Bronchial epithelial cell (primary cell): ENCODE measurements around the gene AP2A1. TPM values are rescaled to one million over a fixed set of nuclear protein-coding genes. Genes with fewer than 3 reads are reported as not detected.
"Not testable (repeated sequence)": the region's sequence is repeated elsewhere in the genome, so short reads cannot be mapped to it uniquely, and the experiment has no call there.

Source experiments
- DNase-seq: peaks from one replicate; pipeline ENCODE4 v3.0.0-alpha.2; 2010; ENCODE audit warnings: low read depth
- FAIRE-seq: peaks from 2 replicates; lab custom pipeline; 2011; peaks lifted over from hg19 to GRCh38; lab: Jason Lieb, UNC
- H3K27me3 ChIP-seq: 2 replicates; pipeline ENCODE4 v1.5.1; 2011; ENCODE audit warnings: low read length; ENCODE audit not compliant: control insufficient read depth, insufficient read depth
- H3K36me3 ChIP-seq: 2 replicates; pipeline ENCODE4 v1.5.1; 2011; ENCODE audit warnings: low read length; ENCODE audit not compliant: control insufficient read depth, insufficient read depth
- H3K4me3 ChIP-seq: 2 replicates; pipeline ENCODE4 v1.5.1; 2011; ENCODE audit warnings: mild to moderate bottlenecking, low read depth, low read length, control low read depth
- CTCF ChIP-seq: IDR thresholded peaks from 2 replicates; pipeline ENCODE4 v1.5.1; 2011; ENCODE audit warnings: mild to moderate bottlenecking, moderate library complexity, low read length, control low read depth, inconsistent platforms; ENCODE audit not compliant: insufficient read depth, severe bottlenecking
- total RNA-seq: library from RNA; depleted of rRNA; stranded (reverse); fragments of >200 nt; gene quantifications from 2 replicates; pipeline ENCODE4 v1.2.1, GENCODE V29; 2014

The AP2A1 gene
- 25.5 and 33.5 TPM in 2 replicates for total RNA-seq

DNA sequence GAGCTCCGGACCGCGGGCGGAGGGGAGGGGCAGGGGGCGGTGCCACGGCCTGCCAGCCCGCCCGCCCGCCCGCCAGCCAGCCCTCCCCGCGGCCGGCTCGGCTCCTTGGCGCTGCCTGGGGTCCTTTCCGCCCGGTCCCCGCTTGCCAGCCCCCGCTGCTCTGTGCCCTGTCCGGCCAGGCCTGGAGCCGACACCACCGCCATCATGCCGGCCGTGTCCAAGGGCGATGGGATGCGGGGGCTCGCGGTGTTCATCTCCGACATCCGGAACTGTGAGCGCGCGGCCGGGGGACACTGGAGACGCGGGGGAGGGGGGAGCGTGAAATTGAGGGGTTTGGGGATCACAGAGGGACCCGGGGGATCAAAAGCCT is at the start of gene AP2A1:
AP2A1 (plus strand) TSS at position 72 of the 370 bp plus-strand sequence; CDS start at position 205, 133 bp downstream.
- no peak for FAIRE-seq
- DNase-seq, result no peak
- H3K27me3 ChIP-seq, result no peaks in the 10 kb centered on the region
- H3K4me3 ChIP-seq, result peak within 1 kb of the TSS; percentile 75
- no peak for TF ChIP-seq CTCF
- H3K36me3 ChIP-seq, result peaks cover 3% of the 10 kb centered on the region

- DNase-seq (no peak), FAIRE-seq (no peak)
- Histone ChIP-seq H3K36me3 (no peaks in the 10 kb centered on the region), H3K4me3 (no peak overlapping the region), H3K27me3 (no peaks in the 10 kb centered on the region)
- no peak for TF ChIP-seq CTCF
Observed at GRCh38 chr19:49718511-49718910, 48.3 kb upstream of the AP2A1 start.

- FAIRE-seq, result no peak
Observed at GRCh38 chr19:49718991-49719390, 47.8 kb upstream of the AP2A1 start.

DNA sequence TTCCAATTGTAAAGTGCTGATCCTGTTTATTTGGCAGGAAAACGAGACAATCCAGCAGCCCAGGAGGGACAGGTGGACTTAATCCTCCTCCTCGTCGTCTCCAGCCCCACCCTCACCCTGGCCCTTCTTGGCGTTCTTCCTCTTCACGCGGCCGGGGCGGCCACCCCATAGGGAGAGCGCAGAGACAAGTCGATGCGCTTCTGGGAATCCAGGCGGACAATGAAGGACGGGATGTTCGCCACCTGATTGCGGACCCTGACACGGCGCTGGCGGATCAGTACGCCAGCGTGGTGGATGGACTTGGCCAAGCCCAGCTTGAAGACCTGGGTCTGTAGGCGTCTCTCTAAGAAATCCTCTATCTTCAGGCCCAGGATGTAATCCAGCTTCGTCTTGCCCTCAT is 47.4 kb upstream of the AP2A1 start:
- FAIRE-seq, H3K36me3 ChIP-seq, H3K27me3 ChIP-seq, DNase-seq, H3K4me3 ChIP-seq: not testable (repeated sequence)

More at GRCh38 chr19:49718991-49719390, 47.8 kb upstream of the AP2A1 start:
- Histone ChIP-seq H3K36me3 (no peaks in the 10 kb centered on the region), H3K4me3 (no peak overlapping the region), H3K27me3 (no peaks in the 10 kb centered on the region)
- DNase-seq, result no peak
- TF ChIP-seq CTCF, result no peak

DNA sequence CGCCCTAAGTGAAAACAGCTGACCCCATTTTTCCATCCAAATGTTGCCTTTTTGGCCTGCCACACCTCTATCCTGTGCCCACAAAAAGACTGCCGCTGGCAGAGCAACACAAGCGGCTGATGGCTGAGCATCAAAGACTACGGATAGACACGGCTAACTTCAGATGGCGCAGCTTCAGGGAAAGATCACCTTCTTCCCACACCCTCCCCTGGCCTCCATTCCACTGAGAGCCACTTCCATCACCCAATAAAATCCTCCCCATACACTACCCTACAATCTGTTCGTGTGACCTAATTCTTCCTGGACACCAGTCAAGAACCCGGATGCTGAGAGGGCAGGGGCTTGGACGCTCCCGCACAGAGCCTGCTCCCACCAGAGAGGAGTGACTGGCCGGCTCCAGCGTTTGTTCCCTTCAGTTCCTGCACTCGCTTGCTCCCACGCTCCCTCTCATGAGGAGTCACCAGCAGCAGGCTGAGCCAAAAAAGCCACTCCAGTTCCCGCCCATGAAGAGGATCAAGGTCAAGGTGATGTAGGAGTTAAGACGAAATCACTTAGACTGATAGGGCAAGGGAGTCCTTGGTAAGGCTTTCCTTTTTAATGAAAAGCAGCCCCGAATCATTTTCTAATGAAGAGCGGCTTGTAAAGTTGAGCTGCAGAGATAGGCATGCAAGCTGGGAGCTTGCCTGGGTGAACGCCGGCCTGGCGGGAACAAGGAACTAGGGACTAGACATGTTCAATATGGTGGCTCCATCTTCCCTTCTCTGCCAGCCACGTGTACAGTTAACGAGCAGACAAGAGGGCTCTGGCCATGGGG is 39.4 kb upstream of the AP2A1 start:
- FAIRE-seq (no peak), DNase-seq (no peak)
- Histone ChIP-seq H3K36me3 (no peaks in the 10 kb centered on the region), H3K27me3 (no peaks in the 10 kb centered on the region), H3K4me3 (no peak overlapping the region)
- no peak for TF ChIP-seq CTCF

DNA sequence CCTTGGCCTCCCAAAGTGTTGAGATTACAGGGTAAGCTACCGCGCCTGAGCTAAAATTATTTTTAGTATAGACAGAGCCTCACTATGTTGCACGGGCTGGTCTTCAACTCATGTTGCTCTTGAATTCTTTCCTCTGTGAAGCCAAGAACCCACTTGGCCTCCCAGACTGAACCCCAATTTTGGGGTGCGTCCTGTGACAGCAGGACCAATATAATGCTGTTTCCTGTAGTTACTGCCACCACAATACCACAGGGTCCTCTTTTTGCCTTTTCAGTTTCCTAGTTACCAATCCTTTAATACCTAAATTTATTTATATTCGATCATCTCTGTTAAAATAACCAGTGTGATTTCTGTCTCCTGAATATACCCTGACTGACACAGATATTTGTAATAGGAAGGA is 36.6 kb upstream of the AP2A1 start:
- DNase-seq (no peak), FAIRE-seq (no peak)
- H3K4me3 ChIP-seq, result no peak overlapping the region
- TF ChIP-seq CTCF, result no peak
- H3K36me3 ChIP-seq, result no peaks in the 10 kb centered on the region
- H3K27me3 ChIP-seq, result no peaks in the 10 kb centered on the region
